HL-60 (cell line): ENCODE measurements around the gene MEX3C.

ENCODE experiments used
- GABPA ChIP-seq: IDR thresholded peaks from 2 replicates; pipeline ENCODE4 v1.6.1; 2012; ENCODE audit warnings: low read depth
- POLR2AphosphoS5 ChIP-seq: IDR thresholded peaks from 2 replicates; pipeline ENCODE4 v1.6.1; 2012; ENCODE audit warnings: low read depth
- SPI1 ChIP-seq: IDR thresholded peaks from 2 replicates; pipeline ENCODE4 v1.6.1; 2012; ENCODE audit warnings: low read depth, mild to moderate bottlenecking, borderline replicate concordance
- TF ChIP-seq, protein P1 (sequence below): IDR thresholded peaks from one replicate; pipeline ENCODE4 v1.5.1; 2011; ENCODE audit warnings: low read length, control low read depth, inconsistent platforms; ENCODE audit not compliant: insufficient read depth
- TF ChIP-seq, protein P2 (sequence below): IDR thresholded peaks from 2 replicates; pipeline ENCODE4 v1.6.1; 2012; ENCODE audit warnings: low read depth; ENCODE audit not compliant: insufficient replicate concordance

DNA sequence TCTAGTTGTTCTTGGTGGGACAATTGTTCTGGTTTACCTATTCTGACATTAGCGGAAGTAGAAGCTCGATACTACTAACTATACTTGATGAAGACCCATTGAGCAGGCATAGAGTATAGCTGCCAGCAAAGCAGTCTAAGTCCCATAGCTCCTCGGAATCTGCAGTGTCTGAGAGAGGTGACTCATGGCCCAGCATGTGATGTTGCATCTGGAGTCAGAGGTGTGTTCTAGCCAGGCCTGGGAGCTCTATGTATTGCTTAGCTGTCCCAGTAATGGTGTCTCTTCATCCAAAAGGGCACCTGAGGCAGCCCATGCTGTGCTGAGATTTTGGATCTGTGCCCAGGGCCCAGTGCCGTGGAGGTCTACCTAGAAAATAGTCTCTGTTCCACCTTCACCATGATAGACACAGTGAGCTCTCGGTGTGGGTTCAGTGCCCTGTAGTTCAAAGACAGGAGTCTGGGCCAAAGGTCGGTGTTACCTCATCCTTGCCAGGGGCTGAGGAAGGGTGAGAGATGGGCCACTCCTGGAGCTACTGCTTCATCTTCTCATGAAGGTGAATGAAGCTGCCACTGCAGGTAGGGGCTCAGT lies 47.3 kb downstream of the MEX3C start:
- TF ChIP-seq, protein P1, sequence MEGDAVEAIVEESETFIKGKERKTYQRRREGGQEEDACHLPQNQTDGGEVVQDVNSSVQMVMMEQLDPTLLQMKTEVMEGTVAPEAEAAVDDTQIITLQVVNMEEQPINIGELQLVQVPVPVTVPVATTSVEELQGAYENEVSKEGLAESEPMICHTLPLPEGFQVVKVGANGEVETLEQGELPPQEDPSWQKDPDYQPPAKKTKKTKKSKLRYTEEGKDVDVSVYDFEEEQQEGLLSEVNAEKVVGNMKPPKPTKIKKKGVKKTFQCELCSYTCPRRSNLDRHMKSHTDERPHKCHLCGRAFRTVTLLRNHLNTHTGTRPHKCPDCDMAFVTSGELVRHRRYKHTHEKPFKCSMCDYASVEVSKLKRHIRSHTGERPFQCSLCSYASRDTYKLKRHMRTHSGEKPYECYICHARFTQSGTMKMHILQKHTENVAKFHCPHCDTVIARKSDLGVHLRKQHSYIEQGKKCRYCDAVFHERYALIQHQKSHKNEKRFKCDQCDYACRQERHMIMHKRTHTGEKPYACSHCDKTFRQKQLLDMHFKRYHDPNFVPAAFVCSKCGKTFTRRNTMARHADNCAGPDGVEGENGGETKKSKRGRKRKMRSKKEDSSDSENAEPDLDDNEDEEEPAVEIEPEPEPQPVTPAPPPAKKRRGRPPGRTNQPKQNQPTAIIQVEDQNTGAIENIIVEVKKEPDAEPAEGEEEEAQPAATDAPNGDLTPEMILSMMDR = no peak
- TF ChIP-seq, protein P2, sequence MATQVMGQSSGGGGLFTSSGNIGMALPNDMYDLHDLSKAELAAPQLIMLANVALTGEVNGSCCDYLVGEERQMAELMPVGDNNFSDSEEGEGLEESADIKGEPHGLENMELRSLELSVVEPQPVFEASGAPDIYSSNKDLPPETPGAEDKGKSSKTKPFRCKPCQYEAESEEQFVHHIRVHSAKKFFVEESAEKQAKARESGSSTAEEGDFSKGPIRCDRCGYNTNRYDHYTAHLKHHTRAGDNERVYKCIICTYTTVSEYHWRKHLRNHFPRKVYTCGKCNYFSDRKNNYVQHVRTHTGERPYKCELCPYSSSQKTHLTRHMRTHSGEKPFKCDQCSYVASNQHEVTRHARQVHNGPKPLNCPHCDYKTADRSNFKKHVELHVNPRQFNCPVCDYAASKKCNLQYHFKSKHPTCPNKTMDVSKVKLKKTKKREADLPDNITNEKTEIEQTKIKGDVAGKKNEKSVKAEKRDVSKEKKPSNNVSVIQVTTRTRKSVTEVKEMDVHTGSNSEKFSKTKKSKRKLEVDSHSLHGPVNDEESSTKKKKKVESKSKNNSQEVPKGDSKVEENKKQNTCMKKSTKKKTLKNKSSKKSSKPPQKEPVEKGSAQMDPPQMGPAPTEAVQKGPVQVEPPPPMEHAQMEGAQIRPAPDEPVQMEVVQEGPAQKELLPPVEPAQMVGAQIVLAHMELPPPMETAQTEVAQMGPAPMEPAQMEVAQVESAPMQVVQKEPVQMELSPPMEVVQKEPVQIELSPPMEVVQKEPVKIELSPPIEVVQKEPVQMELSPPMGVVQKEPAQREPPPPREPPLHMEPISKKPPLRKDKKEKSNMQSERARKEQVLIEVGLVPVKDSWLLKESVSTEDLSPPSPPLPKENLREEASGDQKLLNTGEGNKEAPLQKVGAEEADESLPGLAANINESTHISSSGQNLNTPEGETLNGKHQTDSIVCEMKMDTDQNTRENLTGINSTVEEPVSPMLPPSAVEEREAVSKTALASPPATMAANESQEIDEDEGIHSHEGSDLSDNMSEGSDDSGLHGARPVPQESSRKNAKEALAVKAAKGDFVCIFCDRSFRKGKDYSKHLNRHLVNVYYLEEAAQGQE = no peak
- no peak for TF ChIP-seq SPI1
- TF ChIP-seq POLR2AphosphoS5 = no peak
- TF ChIP-seq GABPA = no peak
